Mesenteric fat pad (tissue), 1 donor: Measurements from ENCODE around the gene KCTD11. TPM values are rescaled to one million over a fixed set of nuclear protein-coding genes. Genes with fewer than 3 reads are reported as not detected.

ENCODE experiments used
- DNase-seq: peaks from one replicate; pipeline ENCODE4 v3.0.0-alpha.2; 2020; ENCODE audit warnings: low spot score
- total RNA-seq: library from RNA; stranded (reverse); fragmentation: NEBNext Ultra II Directional; extraction: Animal tissue kit (Norgen Biotek cat#: 25700); gene quantifications from one replicate; pipeline ENCODE4 v1.2.1, GENCODE V29; 2021
- donor health status: DM: yes; HTN: yes; CAD: no.

Gene KCTD11
- total RNA-seq, 1 donor from 2014 or later = 11.9 TPM

DNA sequence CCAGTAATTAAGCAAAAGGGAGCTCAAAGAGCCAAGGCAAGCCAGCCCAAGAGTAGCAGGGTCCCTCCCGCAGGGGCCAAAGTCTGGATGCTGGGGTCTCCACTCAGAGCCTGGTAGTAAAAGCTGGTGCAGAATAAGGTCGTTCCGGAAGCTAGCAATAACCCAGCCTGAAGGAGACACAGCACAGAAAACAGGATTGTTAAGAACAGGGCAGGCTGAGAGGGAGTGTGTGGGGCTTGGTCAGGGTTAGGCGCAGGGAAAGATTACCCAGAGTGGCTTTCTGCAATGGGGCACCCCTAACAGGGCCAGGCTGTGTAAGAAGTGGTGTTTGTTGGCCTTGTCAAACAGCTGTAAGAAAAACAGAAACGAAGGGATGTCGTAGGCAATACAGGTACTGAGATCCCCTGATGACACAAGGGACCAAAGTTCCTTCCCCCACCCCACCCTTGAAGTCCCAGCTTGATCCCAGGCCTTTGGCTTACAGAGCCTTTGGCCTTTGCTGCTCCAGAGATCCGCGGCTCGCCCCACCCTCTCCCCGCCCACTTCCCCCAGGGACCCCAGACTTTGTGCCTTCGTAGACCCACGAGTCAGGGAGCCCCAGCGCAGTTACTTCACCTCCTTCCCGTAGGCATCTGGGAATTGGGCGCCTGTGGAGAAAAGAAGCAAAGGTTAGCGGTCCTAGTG lies 51.2 kb downstream of the KCTD11 start:
- DNase-seq = no peak

GRCh38 chr17:7403727-7403976 lies 51.7 kb downstream of the KCTD11 start:
- DNase-seq = no peak

DNA sequence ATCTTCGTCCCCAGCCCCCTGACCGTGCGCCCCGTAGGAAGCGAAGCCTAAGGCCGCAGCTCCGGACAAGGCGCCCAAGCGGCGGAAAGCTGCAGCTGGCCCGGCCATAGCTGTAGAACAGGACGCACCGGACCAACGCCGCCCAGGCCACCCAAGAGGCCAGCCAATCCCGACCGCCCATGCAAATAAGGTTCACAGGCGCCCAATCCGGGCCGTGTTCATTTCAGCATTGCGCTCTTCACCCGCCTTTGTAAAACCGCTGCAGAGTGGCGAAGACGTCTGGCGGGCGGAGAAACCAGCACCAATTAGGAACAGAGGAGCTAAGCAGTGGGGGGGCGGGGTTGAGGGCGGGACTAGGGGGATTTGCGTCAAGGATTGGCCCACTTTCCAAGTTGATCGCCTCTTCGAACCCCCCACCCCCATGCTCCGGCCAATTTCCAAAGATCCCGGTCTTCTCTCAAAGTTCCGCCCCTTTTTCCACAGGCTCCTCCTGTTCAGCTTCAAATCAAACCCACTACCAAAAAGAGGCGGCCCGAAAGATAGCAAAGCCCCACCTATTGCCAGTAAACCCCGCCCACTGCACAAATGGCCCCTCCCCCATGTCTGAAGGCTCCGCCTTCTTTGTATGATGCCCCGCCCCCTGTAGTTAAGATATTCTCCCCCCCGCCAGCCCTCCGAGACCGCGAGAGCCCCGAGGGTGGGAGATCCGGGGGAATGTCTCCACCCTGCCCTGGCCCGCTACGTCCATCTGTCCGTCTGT lies 52.2 kb downstream of the KCTD11 start, which contains the start of gene TMEM256:
TMEM256 (minus strand) TSS at position 121 of the 760 bp plus-strand sequence; CDS start at position 108, 13 bp downstream.
- peak; percentile 98 for DNase-seq

Other genes with a start within 250 kb of the KCTD11 start
- gene ASGR2, start 237.3 kb upstream of the KCTD11 start, total RNA-seq = 3.3 TPM
- 2.2 TPM for gene ASGR1, start 172.8 kb upstream of the KCTD11 start, total RNA-seq
- gene DLG4, start 132.3 kb upstream of the KCTD11 start, total RNA-seq = 16.0 TPM
- 1,052 TPM for gene ACADVL, start 132.2 kb upstream of the KCTD11 start, total RNA-seq
- 24.7 TPM for gene DVL2, start 117.6 kb upstream of the KCTD11 start, total RNA-seq
- gene PHF23, start 112.7 kb upstream of the KCTD11 start, total RNA-seq = 47.4 TPM
- gene GABARAP, start 109.7 kb upstream of the KCTD11 start, total RNA-seq = 468 TPM
- 120 TPM for gene CTDNEP1, start 100.4 kb upstream of the KCTD11 start, total RNA-seq
- gene ELP5, start 99.9 kb upstream of the KCTD11 start, total RNA-seq = 44.1 TPM
- 5.6 TPM for gene CLDN7, start 89.7 kb upstream of the KCTD11 start, total RNA-seq
- gene SLC2A4, start 70.4 kb upstream of the KCTD11 start, total RNA-seq = 8.1 TPM
- gene YBX2, start 57.5 kb upstream of the KCTD11 start, total RNA-seq = 2.3 TPM
- 503 TPM for gene EIF5A, start 44.5 kb upstream of the KCTD11 start, total RNA-seq
- 51.2 TPM for gene GPS2, start 36.8 kb upstream of the KCTD11 start, total RNA-seq
- 25.4 TPM for gene NEURL4, start 22.8 kb upstream of the KCTD11 start, total RNA-seq
- gene ACAP1, start 15.6 kb upstream of the KCTD11 start, total RNA-seq = 18.8 TPM
- not detected for gene TMEM95, start 3.0 kb downstream of the KCTD11 start, total RNA-seq
- gene TNK1, start 28.9 kb downstream of the KCTD11 start, total RNA-seq = 0.71 TPM
- gene PLSCR3, start 42.4 kb downstream of the KCTD11 start, total RNA-seq = 42.6 TPM
- gene TMEM256, start 51.9 kb downstream of the KCTD11 start, total RNA-seq = 68.7 TPM
- gene NLGN2, start 55.7 kb downstream of the KCTD11 start, total RNA-seq = 21.0 TPM
- gene SPEM1, start 68.2 kb downstream of the KCTD11 start, total RNA-seq = not detected
- not detected for gene SPEM2, start 73.5 kb downstream of the KCTD11 start, total RNA-seq
- gene SPEM3, start 76.7 kb downstream of the KCTD11 start, total RNA-seq = not detected
- gene TMEM102, start 83.3 kb downstream of the KCTD11 start, total RNA-seq = 3.2 TPM
- gene FGF11, start 87.3 kb downstream of the KCTD11 start, total RNA-seq = 2.4 TPM
- 6.8 TPM for gene CHRNB1, start 92.9 kb downstream of the KCTD11 start, total RNA-seq
- 72.5 TPM for gene ZBTB4, start 127.5 kb downstream of the KCTD11 start, total RNA-seq
- not detected for gene SLC35G6, start 129.3 kb downstream of the KCTD11 start, total RNA-seq
- 102 TPM for gene POLR2A, start 132.2 kb downstream of the KCTD11 start, total RNA-seq
- gene TNFSF12, start 196.9 kb downstream of the KCTD11 start, total RNA-seq = 43.0 TPM
- gene TNFSF13, start 206.6 kb downstream of the KCTD11 start, total RNA-seq = 26.3 TPM
- 48.7 TPM for gene SENP3, start 209.8 kb downstream of the KCTD11 start, total RNA-seq
- 286 TPM for gene CD68, start 227.5 kb downstream of the KCTD11 start, total RNA-seq
- 55.2 TPM for gene MPDU1, start 231.7 kb downstream of the KCTD11 start, total RNA-seq
- gene SOX15, start 237.9 kb downstream of the KCTD11 start, total RNA-seq = not detected